GM23338 (cell line): Measurements from ENCODE around the gene GTPBP4. TPM values are rescaled to one million over a fixed set of nuclear protein-coding genes. Genes with fewer than 3 reads are reported as not detected.
A peak's percentile ranks its signal among the peaks of the same experiment; 100 is the strongest.

Source experiments
- ATAC-seq: fragments of 200-7000 bp; cut with Tn5 transposase; 3 replicates; pipeline ENCODE4 v1.9.1; 2020
- DNase-seq: peaks from one replicate; pipeline ENCODE4 v3.0.0-alpha.2; 2015; ENCODE audit warnings: low spot score
- H2AFZ ChIP-seq: fragments of 200-600 bp; sonication (generic); 2 replicates; pipeline ENCODE4 v1.8.0; 2016; ENCODE audit warnings: antibody characterized with exemption, mild to moderate bottlenecking, moderate library complexity
- H3F3A ChIP-seq: fragments of 200-600 bp; sonication (generic); replicated peaks from 2 replicates; pipeline ENCODE4 v1.8.0; 2017; ENCODE audit warnings: antibody characterized with exemption, mixed run types, low read depth
- H3K27ac ChIP-seq: fragments of 200-600 bp; sonication (generic); 2 replicates; pipeline ENCODE4 v1.6.1; 2016; ENCODE audit warnings: low read depth
- H3K27me3 ChIP-seq: fragments of 200-600 bp; sonication (generic); 2 replicates; pipeline ENCODE4 v1.8.0; 2016; ENCODE audit warnings: mild to moderate bottlenecking, mixed run types, moderate library complexity; ENCODE audit not compliant: insufficient read depth
- H3K36me3 ChIP-seq: fragments of 200-600 bp; sonication (generic); 2 replicates; pipeline ENCODE4 v1.8.0; 2016; ENCODE audit warnings: mild to moderate bottlenecking; ENCODE audit not compliant: insufficient read depth
- H3K4me1 ChIP-seq: fragments of 200-600 bp; sonication (generic); 2 replicates; pipeline ENCODE4 v1.8.0; 2016; ENCODE audit warnings: mild to moderate bottlenecking, moderate library complexity; ENCODE audit not compliant: insufficient read depth
- H3K4me2 ChIP-seq: fragments of 200-600 bp; sonication (generic); 2 replicates; pipeline ENCODE4 v1.7.1; 2017; ENCODE audit warnings: mixed run types
- H3K4me3 ChIP-seq: fragments of 200-600 bp; sonication (generic); 2 replicates; pipeline ENCODE4 v1.6.1; 2016; ENCODE audit warnings: mixed run types
- H3K79me2 ChIP-seq: fragments of 200-600 bp; sonication (generic); replicated peaks from 2 replicates; pipeline ENCODE4 v1.8.0; 2017; ENCODE audit warnings: mild to moderate bottlenecking; ENCODE audit not compliant: insufficient read depth
- H3K9me2 ChIP-seq: fragments of 200-600 bp; sonication (generic); 2 replicates; pipeline ENCODE4 v1.8.0; 2017; ENCODE audit not compliant: insufficient read depth
- H4K20me1 ChIP-seq: fragments of 200-600 bp; sonication (generic); replicated peaks from 2 replicates; pipeline ENCODE4 v1.8.0; 2017; ENCODE audit warnings: mild to moderate bottlenecking; ENCODE audit not compliant: insufficient read depth
- H3K27ac Mint-ChIP-seq: 2 replicates; pipeline ENCODE4 v1.8.0; 2020; ENCODE audit warnings: inconsistent platforms, mild to moderate bottlenecking, moderate library complexity, mixed read lengths
- H3K27me3 Mint-ChIP-seq: 3 replicates; pipeline ENCODE4 v1.8.0; 2022; ENCODE audit warnings: low read depth, mild to moderate bottlenecking, moderate library complexity, mixed read lengths, inconsistent platforms; ENCODE audit not compliant: insufficient read depth, poor library complexity
- H3K36me3 Mint-ChIP-seq: 3 replicates; pipeline ENCODE4 v1.8.0; 2021; ENCODE audit warnings: low read depth, mild to moderate bottlenecking, inconsistent platforms, moderate library complexity, mixed read lengths
- H3K4me1 Mint-ChIP-seq: 3 replicates; pipeline ENCODE4 v1.8.0; 2020; ENCODE audit warnings: mild to moderate bottlenecking, inconsistent platforms, mixed read lengths
- H3K4me3 Mint-ChIP-seq: 3 replicates; pipeline ENCODE4 v1.8.0; 2021; ENCODE audit warnings: moderate library complexity, mild to moderate bottlenecking, inconsistent platforms, mixed read lengths
- H3K9me3 Mint-ChIP-seq: 3 replicates; pipeline ENCODE4 v1.8.0; 2020; ENCODE audit warnings: moderate library complexity, mild to moderate bottlenecking, inconsistent platforms, mixed read lengths
- CREB1 ChIP-seq: fragments of 250-450 bp; sonication (Bioruptor Pico); IDR thresholded peaks from 2 replicates; pipeline ENCODE4 v1.5.0; 2020; ENCODE audit warnings: low read depth, mild to moderate bottlenecking, moderate library complexity
- EZH2 ChIP-seq: fragments of 200-600 bp; sonication (generic); IDR thresholded peaks from one replicate; pipeline ENCODE4 v1.8.0; 2017; ENCODE audit warnings: antibody characterized with exemption, mild to moderate bottlenecking, low read depth; ENCODE audit not compliant: unreplicated experiment
- EZH2phosphoT487 ChIP-seq: fragments of 200-600 bp; sonication (generic); IDR thresholded peaks from one replicate; pipeline ENCODE4 v1.8.1; 2018; ENCODE audit warnings: antibody characterized with exemption; ENCODE audit not compliant: unreplicated experiment
- JUNB ChIP-seq: IDR thresholded peaks from one replicate; pipeline ENCODE4 v1.6.1; 2016; ENCODE audit warnings: antibody characterized with exemption; ENCODE audit not compliant: unreplicated experiment
- NANOG ChIP-seq: IDR thresholded peaks from 2 replicates; pipeline ENCODE4 v1.6.1; 2016; ENCODE audit warnings: antibody characterized with exemption, borderline replicate concordance
- POLR2AphosphoS5 ChIP-seq: IDR thresholded peaks from 2 replicates; pipeline ENCODE4 v1.6.1; 2016; ENCODE audit warnings: antibody characterized with exemption, low read depth
- STAT1 ChIP-seq: IDR thresholded peaks from one replicate; pipeline ENCODE4 v1.6.1; 2016; ENCODE audit warnings: antibody characterized with exemption; ENCODE audit not compliant: unreplicated experiment
- ZNF114 ChIP-seq: fragments of 250-450 bp; sonication (Bioruptor Pico); IDR thresholded peaks from 2 replicates; pipeline ENCODE4 v1.5.0; 2020; ENCODE audit warnings: mild to moderate bottlenecking, moderate library complexity
- ZNF331 ChIP-seq: fragments of 250-450 bp; sonication (Bioruptor Pico); IDR thresholded peaks from 2 replicates; pipeline ENCODE4 v1.5.0; 2020; ENCODE audit warnings: low read depth, mild to moderate bottlenecking, moderate library complexity
- polyA plus RNA-seq: library from polyadenylated mRNA; unstranded; fragments of >200 nt; fragmentation: Nextera tagmentation; extraction: Ambion mirVana; gene quantifications from 2 replicates; pipeline ENCODE4 v1.2.1, GENCODE V29; 2016
- total RNA-seq: library from RNA; depleted of rRNA; stranded (reverse); fragments of >200 nt; shearing (Covaris generic); gene quantifications from 2 replicates; pipeline ENCODE4 v1.2.3, GENCODE V29; 2014
- TF ChIP-seq, protein P1 (sequence below), 2 experiments: fragments of 200-600 bp in 1 of 2; sonication (generic) in 1 of 2; conservative IDR thresholded peaks; 2 replicates each; pipeline versions ENCODE4 v1.5.1 to v1.6.1; 2016 to 2017; ENCODE audit warnings: antibody characterized with exemption in 2 of 2, low read depth in 2 of 2, mild to moderate bottlenecking in 2 of 2, moderate library complexity in 1 of 2
- TF ChIP-seq, protein P2 (sequence below): fragments of 250-450 bp; sonication (Bioruptor Pico); IDR thresholded peaks from 2 replicates; pipeline ENCODE4 v1.5.0; 2020; ENCODE audit warnings: mild to moderate bottlenecking, moderate library complexity
- TF ChIP-seq, protein P3 (sequence below): IDR thresholded peaks from one replicate; pipeline ENCODE4 v1.6.1; 2018; ENCODE audit warnings: antibody characterized with exemption; ENCODE audit not compliant: unreplicated experiment
- TF ChIP-seq, protein P4 (sequence below): IDR thresholded peaks from 2 replicates; pipeline ENCODE4 v1.6.1; 2016; ENCODE audit warnings: antibody characterized with exemption

The GTPBP4 gene
- total and polyA plus RNA-seq, 2 experiments from 2014 or later: 56.5 to 62.6 TPM

DNA sequence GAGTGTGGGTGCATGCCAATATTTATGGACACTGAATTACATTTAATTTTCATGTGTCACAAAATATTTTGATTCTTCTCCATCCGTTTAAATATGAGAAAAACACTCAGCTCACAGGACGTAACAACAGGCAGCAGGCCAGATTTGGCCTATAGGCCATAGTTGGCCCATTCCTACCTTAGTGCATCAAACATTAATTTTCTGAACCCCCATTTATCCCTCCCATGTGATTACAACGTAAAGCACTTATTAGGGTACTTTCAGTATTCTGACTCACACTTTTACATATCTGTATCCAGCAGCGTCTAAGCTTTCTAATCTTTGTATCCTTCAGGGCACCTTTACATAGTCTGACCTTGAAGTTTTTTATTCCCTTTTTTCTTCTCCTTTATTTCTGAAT lies 56.7 kb downstream of the GTPBP4 start:
- H3K27me3 ChIP-seq: no peaks in the 10 kb centered on the region
- ATAC-seq: no peak
- peaks cover 44% of the 10 kb centered on the region for H3K36me3 ChIP-seq
- DNase-seq: no peak
- Mint-ChIP-seq H3K4me1 (peaks cover 21% of the 10 kb centered on the region), H3K9me3 (no peaks in the 10 kb centered on the region), H3K36me3 (peaks cover 52% of the 10 kb centered on the region), H3K27ac (peak overlapping the region; percentile 26), H3K27me3 (peaks cover 23% of the 10 kb centered on the region), H3K4me3 (peak overlapping the region; percentile 52; the same call in 2 of the 3 replicates)
- H3F3A ChIP-seq: peaks cover 33% of the 10 kb centered on the region
- H3K4me2 ChIP-seq: peak overlapping the region; percentile 70
- no peak for TF ChIP-seq ZNF114 (CRISPR knock-in tag)
- TF ChIP-seq JUNB: no peak
- no peak for TF ChIP-seq POLR2AphosphoS5
- TF ChIP-seq ZNF331 (CRISPR knock-in tag): no peak
- no peak for TF ChIP-seq CREB1 (CRISPR knock-in tag)
- TF ChIP-seq, protein P1, sequence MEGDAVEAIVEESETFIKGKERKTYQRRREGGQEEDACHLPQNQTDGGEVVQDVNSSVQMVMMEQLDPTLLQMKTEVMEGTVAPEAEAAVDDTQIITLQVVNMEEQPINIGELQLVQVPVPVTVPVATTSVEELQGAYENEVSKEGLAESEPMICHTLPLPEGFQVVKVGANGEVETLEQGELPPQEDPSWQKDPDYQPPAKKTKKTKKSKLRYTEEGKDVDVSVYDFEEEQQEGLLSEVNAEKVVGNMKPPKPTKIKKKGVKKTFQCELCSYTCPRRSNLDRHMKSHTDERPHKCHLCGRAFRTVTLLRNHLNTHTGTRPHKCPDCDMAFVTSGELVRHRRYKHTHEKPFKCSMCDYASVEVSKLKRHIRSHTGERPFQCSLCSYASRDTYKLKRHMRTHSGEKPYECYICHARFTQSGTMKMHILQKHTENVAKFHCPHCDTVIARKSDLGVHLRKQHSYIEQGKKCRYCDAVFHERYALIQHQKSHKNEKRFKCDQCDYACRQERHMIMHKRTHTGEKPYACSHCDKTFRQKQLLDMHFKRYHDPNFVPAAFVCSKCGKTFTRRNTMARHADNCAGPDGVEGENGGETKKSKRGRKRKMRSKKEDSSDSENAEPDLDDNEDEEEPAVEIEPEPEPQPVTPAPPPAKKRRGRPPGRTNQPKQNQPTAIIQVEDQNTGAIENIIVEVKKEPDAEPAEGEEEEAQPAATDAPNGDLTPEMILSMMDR (conservative IDR thresholded peaks at IDR 0.05; ENCODE audit: low read depth in 2 of 2): no peak
- TF ChIP-seq, protein P2, sequence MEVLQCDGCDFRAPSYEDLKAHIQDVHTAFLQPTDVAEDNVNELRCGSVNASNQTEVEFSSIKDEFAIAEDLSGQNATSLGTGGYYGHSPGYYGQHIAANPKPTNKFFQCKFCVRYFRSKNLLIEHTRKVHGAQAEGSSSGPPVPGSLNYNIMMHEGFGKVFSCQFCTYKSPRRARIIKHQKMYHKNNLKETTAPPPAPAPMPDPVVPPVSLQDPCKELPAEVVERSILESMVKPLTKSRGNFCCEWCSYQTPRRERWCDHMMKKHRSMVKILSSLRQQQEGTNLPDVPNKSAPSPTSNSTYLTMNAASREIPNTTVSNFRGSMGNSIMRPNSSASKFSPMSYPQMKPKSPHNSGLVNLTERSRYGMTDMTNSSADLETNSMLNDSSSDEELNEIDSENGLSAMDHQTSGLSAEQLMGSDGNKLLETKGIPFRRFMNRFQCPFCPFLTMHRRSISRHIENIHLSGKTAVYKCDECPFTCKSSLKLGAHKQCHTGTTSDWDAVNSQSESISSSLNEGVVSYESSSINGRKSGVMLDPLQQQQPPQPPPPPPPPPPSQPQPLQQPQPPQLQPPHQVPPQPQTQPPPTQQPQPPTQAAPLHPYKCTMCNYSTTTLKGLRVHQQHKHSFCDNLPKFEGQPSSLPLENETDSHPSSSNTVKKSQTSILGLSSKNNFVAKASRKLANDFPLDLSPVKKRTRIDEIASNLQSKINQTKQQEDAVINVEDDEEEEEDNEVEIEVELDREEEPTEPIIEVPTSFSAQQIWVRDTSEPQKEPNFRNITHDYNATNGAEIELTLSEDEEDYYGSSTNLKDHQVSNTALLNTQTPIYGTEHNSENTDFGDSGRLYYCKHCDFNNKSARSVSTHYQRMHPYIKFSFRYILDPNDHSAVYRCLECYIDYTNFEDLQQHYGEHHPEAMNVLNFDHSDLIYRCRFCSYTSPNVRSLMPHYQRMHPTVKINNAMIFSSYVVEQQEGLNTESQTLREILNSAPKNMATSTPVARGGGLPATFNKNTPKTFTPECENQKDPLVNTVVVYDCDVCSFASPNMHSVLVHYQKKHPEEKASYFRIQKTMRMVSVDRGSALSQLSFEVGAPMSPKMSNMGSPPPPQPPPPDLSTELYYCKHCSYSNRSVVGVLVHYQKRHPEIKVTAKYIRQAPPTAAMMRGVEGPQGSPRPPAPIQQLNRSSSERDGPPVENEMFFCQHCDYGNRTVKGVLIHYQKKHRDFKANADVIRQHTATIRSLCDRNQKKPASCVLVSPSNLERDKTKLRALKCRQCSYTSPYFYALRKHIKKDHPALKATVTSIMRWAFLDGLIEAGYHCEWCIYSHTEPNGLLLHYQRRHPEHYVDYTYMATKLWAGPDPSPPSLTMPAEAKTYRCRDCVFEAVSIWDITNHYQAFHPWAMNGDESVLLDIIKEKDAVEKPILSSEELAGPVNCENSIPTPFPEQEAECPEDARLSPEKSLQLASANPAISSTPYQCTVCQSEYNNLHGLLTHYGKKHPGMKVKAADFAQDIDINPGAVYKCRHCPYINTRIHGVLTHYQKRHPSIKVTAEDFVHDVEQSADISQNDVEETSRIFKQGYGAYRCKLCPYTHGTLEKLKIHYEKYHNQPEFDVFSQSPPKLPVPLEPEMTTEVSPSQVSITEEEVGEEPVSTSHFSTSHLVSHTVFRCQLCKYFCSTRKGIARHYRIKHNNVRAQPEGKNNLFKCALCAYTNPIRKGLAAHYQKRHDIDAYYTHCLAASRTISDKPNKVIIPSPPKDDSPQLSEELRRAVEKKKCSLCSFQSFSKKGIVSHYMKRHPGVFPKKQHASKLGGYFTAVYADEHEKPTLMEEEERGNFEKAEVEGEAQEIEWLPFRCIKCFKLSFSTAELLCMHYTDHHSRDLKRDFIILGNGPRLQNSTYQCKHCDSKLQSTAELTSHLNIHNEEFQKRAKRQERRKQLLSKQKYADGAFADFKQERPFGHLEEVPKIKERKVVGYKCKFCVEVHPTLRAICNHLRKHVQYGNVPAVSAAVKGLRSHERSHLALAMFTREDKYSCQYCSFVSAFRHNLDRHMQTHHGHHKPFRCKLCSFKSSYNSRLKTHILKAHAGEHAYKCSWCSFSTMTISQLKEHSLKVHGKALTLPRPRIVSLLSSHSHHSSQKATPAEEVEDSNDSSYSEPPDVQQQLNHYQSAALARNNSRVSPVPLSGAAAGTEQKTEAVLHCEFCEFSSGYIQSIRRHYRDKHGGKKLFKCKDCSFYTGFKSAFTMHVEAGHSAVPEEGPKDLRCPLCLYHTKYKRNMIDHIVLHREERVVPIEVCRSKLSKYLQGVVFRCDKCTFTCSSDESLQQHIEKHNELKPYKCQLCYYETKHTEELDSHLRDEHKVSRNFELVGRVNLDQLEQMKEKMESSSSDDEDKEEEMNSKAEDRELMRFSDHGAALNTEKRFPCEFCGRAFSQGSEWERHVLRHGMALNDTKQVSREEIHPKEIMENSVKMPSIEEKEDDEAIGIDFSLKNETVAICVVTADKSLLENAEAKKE (CRISPR knock-in tag): no peak
- TF ChIP-seq EZH2phosphoT487: no peak
- no peak for TF ChIP-seq NANOG
- TF ChIP-seq, protein P3, sequence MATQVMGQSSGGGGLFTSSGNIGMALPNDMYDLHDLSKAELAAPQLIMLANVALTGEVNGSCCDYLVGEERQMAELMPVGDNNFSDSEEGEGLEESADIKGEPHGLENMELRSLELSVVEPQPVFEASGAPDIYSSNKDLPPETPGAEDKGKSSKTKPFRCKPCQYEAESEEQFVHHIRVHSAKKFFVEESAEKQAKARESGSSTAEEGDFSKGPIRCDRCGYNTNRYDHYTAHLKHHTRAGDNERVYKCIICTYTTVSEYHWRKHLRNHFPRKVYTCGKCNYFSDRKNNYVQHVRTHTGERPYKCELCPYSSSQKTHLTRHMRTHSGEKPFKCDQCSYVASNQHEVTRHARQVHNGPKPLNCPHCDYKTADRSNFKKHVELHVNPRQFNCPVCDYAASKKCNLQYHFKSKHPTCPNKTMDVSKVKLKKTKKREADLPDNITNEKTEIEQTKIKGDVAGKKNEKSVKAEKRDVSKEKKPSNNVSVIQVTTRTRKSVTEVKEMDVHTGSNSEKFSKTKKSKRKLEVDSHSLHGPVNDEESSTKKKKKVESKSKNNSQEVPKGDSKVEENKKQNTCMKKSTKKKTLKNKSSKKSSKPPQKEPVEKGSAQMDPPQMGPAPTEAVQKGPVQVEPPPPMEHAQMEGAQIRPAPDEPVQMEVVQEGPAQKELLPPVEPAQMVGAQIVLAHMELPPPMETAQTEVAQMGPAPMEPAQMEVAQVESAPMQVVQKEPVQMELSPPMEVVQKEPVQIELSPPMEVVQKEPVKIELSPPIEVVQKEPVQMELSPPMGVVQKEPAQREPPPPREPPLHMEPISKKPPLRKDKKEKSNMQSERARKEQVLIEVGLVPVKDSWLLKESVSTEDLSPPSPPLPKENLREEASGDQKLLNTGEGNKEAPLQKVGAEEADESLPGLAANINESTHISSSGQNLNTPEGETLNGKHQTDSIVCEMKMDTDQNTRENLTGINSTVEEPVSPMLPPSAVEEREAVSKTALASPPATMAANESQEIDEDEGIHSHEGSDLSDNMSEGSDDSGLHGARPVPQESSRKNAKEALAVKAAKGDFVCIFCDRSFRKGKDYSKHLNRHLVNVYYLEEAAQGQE: no peak
- TF ChIP-seq, protein P4, sequence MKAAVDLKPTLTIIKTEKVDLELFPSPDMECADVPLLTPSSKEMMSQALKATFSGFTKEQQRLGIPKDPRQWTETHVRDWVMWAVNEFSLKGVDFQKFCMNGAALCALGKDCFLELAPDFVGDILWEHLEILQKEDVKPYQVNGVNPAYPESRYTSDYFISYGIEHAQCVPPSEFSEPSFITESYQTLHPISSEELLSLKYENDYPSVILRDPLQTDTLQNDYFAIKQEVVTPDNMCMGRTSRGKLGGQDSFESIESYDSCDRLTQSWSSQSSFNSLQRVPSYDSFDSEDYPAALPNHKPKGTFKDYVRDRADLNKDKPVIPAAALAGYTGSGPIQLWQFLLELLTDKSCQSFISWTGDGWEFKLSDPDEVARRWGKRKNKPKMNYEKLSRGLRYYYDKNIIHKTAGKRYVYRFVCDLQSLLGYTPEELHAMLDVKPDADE: no peak
- TF ChIP-seq EZH2: no peak
- TF ChIP-seq STAT1: no peak
- H3K27ac ChIP-seq: peak overlapping the region; percentile 51; the same call in 1 of the 2 replicates
- no peaks in the 10 kb centered on the region for H3K9me2 ChIP-seq
- H2AFZ ChIP-seq: no peak overlapping the region
- H3K4me1 ChIP-seq: peaks cover 16% of the 10 kb centered on the region
- H3K79me2 ChIP-seq: peaks cover 52% of the 10 kb centered on the region
- H3K4me3 ChIP-seq: peak overlapping the region; percentile 37
- H4K20me1 ChIP-seq: peaks cover 42% of the 10 kb centered on the region
